Psoas muscle (tissue), 8 donors: Measurements from ENCODE around the gene RPS6KB2. TPM values are rescaled to one million over a fixed set of nuclear protein-coding genes. Genes with fewer than 3 reads are reported as not detected.
"Not testable (repeated sequence)": the region's sequence is repeated elsewhere in the genome, so short reads cannot be mapped to it uniquely, and the experiment has no call there.

Experiments
- ATAC-seq, 4 donors: fragments of 200-7000 bp; cut with Tn5 transposase; one replicate each; pipeline ENCODE4 v1.9.1; 2020; ENCODE audit warnings: moderate library complexity in 3 of 4, mild to moderate bottlenecking in 2 of 4
- DNase-seq, 2 donors: peaks; one replicate each; pipeline ENCODE4 v3.0.0-alpha.2; 2020
- H3K27ac ChIP-seq: fragments of 200-600 bp; one replicate; pipeline ENCODE4 v1.8.0; 2022
- H3K27me3 ChIP-seq, 3 donors: fragments of 200-600 bp in 1 of 3; one replicate each; pipeline versions ENCODE4 v1.6.1 to v1.8.0; 2013 to 2022; ENCODE audit warnings: low read length in 2 of 3, mild to moderate bottlenecking in 2 of 3, moderate library complexity in 1 of 3; ENCODE audit not compliant: insufficient read depth in 3 of 3
- H3K36me3 ChIP-seq, 2 donors: fragments of 200-600 bp in 1 of 2; one replicate each; pipeline versions ENCODE4 v1.6.1 to v1.8.0; 2013 to 2022; ENCODE audit warnings: low read depth in 1 of 2, mild to moderate bottlenecking in 1 of 2, moderate library complexity in 1 of 2; ENCODE audit not compliant: insufficient read depth in 1 of 2
- H3K4me1 ChIP-seq: fragments of 200-600 bp; one replicate; pipeline ENCODE4 v1.8.0; 2022
- H3K4me3 ChIP-seq: fragments of 200-600 bp; one replicate; pipeline ENCODE4 v1.8.0; 2022; ENCODE audit warnings: mild to moderate bottlenecking
- H3K9me3 ChIP-seq: fragments of 200-600 bp; one replicate; pipeline ENCODE4 v1.8.0; 2022
- WGBS, 3 donors: extraction: QIAGEN DNeasy Blood & Tissue Kit; methylation state at CpG; one replicate each; pipeline versions ENCODE4 v1.1.6 to v1.1.7; 2013; 5-methylcytosine and 5-hydroxymethylcytosine counted together
- intact Hi-C, 2 donors: fragments of 100-400 bp; cut with DNase I; formaldehyde crosslinking; loops; one replicate each; pipeline versions ENCODE4 v1.11.0 to v1.14.2; 2022
- polyA plus RNA-seq, 3 donors: library from polyadenylated mRNA; stranded (reverse); fragments of 200-250 nt; gene quantifications; one replicate each; pipeline ENCODE4 v1.2.3, GENCODE V29; 2013
- total RNA-seq, 4 donors: library from RNA; stranded (reverse); fragmentation: NEBNext Ultra II Directional in 2 of 4; extraction: Animal tissue kit (Norgen Biotek cat#: 25700) in 2 of 4; gene quantifications; one replicate each; pipeline versions ENCODE4 v1.2.1 to v1.2.4, GENCODE V29; 2021 to 2023
- TF ChIP-seq, protein P1 (sequence below): fragments of 200-600 bp; IDR thresholded peaks from one replicate; pipeline ENCODE4 v1.8.0; 2022; ENCODE audit warnings: antibody characterized with exemption
- donor health status: healthy with polysubstance abuse.
- donor health status: DM: no; HTN: no; CAD: no; lungs with moderate emphysema.
- donor health status: Bipolar disorder and iron deficiency.
- donor health status: healthy.
- donor health status: DM: yes; HTN: yes; CAD: no.
- donor health status: DM: no; HTN: no; CAD: no.
- donor health status: DM: no; HTN: no; CAD: no.
- donor health status: DM: yes; HTN: yes; CAD: no.

Gene RPS6KB2
- total and polyA plus RNA-seq, 7 donors = 23.1 to 64.6 (median 27.2) TPM

DNA sequence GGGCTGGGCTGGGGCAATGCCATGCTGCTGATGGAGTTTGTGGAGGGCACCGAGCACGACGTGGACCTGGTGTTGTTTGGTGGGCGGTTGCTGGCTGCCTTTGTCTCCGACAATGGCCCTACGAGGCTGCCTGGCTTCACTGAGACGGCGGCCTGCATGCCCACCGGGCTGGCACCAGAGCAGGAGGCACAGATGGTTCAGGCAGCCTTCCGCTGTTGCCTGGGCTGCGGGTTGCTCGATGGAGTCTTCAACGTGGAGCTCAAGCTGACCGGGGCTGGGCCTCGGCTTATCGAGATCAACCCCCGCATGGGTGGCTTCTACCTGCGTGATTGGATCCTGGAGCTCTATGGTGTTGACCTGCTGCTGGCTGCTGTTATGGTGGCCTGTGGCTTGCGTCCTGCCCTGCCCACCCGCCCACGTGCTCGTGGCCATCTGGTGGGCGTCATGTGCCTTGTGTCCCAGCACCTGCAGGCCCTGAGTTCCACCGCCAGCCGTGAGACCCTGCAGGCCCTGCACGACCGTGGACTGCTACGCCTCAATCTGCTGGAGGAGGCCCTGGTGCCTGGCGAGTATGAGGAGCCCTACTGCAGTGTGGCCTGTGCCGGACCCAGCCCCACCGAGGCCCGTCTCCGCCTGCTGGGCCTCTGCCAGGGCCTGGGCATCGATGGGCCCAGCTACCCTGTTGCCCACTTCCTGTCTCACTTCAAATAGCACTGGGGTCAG is 4.2 kb upstream of the RPS6KB2 start:
- DNase-seq (no peak), ATAC-seq (no peak)
- H3K4me3 ChIP-seq = no peak overlapping the region
- TF ChIP-seq, protein P1, sequence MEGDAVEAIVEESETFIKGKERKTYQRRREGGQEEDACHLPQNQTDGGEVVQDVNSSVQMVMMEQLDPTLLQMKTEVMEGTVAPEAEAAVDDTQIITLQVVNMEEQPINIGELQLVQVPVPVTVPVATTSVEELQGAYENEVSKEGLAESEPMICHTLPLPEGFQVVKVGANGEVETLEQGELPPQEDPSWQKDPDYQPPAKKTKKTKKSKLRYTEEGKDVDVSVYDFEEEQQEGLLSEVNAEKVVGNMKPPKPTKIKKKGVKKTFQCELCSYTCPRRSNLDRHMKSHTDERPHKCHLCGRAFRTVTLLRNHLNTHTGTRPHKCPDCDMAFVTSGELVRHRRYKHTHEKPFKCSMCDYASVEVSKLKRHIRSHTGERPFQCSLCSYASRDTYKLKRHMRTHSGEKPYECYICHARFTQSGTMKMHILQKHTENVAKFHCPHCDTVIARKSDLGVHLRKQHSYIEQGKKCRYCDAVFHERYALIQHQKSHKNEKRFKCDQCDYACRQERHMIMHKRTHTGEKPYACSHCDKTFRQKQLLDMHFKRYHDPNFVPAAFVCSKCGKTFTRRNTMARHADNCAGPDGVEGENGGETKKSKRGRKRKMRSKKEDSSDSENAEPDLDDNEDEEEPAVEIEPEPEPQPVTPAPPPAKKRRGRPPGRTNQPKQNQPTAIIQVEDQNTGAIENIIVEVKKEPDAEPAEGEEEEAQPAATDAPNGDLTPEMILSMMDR = no peak
- 76 to 80% (median 79%) methylated on average over 31 to 34 of the region's 34 CpGs for WGBS, 3 donors
- intact Hi-C loops = no loop called here
- H3K4me1 ChIP-seq = peaks cover 21% of the 10 kb centered on the region
- no peak overlapping the region for H3K27ac ChIP-seq
- H3K27me3 ChIP-seq = no peaks in the 10 kb centered on the region
- H3K9me3 ChIP-seq = no peaks in the 10 kb centered on the region
- no peaks in the 10 kb centered on the region for H3K36me3 ChIP-seq

- H3K4me1 ChIP-seq = peaks cover 25% of the 10 kb centered on the region
- H3K4me3 ChIP-seq = peak overlapping the region; percentile 96
- H3K9me3 ChIP-seq, H3K27me3 ChIP-seq, DNase-seq: not testable (repeated sequence)
- ATAC-seq = peak in 1 of 4 donors; percentile 12
- WGBS, 3 donors = 70 to 75% (median 72%) methylated on average over 19 of the region's 19 CpGs
- peak overlapping the region; percentile 92 for H3K27ac ChIP-seq
- intact Hi-C loops = loop anchor here (5.0 kb wide), 1 partner anchor 40 kb away; the partner anchor contains the start of gene TMEM134 (in 2 of the 2)
- H3K36me3 ChIP-seq = peaks cover 0 to 30% of the 10 kb centered on the region in 2 donors
Measured at GRCh38 chr11:67427364-67427859, 882 bp upstream of the RPS6KB2 start.

GRCh38 chr11:67429038-67429668 is 859 bp downstream of the RPS6KB2 start:
- ATAC-seq (no peak), DNase-seq (no peak)
- H3K27me3 ChIP-seq = no peaks in the 10 kb centered on the region
- no peaks in the 10 kb centered on the region for H3K9me3 ChIP-seq
- 46 to 49% (median 48%) methylated on average over 12 of the region's 12 CpGs for WGBS, 3 donors
- intact Hi-C loops = loop anchor here (5.0 kb wide), 1 partner anchor 38 kb away; the partner anchor contains the start of gene TMEM134 (in 2 of the 2)
- TF ChIP-seq, protein P1 = no peak
- peaks cover 1 to 47% of the 10 kb centered on the region in 2 donors for H3K36me3 ChIP-seq
- H3K4me1 ChIP-seq = peaks cover 25% of the 10 kb centered on the region
- H3K27ac ChIP-seq = peak overlapping the region; percentile 92
- H3K4me3 ChIP-seq = peak overlapping the region; percentile 96

DNA sequence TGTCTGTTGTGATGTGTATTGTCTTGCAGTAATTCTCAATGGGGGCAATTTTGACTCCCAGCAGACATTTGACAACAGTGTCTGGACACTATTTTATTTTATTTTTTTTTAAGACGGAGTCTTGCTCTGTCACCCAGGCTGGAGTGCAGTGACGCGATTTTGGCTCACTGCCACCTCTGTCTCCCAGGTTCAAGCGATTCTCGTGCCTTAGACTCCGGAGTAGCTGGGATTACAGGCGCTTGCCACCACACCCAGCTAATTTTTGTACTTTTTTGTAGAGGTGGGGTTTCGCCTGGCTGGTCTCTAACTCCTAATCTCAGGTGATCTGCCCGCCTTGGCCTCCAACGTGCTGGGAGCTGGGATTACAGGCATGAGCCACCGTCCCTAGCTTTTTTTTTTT is 1.4 kb downstream of the RPS6KB2 start:
- WGBS, 3 donors = 62 to 75% (median 64%) methylated on average over 11 of the region's 11 CpGs
- intact Hi-C loops = loop anchor here (5.0 kb wide), 1 partner anchor 38 kb away; the partner anchor contains the start of gene TMEM134 (in 2 of the 2)

More for the DNA sequence above, 1.4 kb downstream of the RPS6KB2 start:
- Histone ChIP-seq H3K36me3 (peaks cover 6 to 53% of the 10 kb centered on the region in 2 donors), H3K4me3 (peak overlapping the region; percentile 96), H3K27ac (peak overlapping the region; percentile 92), H3K27me3 (no peaks in the 10 kb centered on the region), H3K4me1 (peaks cover 25% of the 10 kb centered on the region), H3K9me3 (no peaks in the 10 kb centered on the region)
- ATAC-seq = no peak
- no peak for DNase-seq
- TF ChIP-seq, protein P1 = no peak
